ENCODE results near the gene IRF2.
"Not testable (repeated sequence)": the region's sequence is repeated elsewhere in the genome, so short reads cannot be mapped to it uniquely, and the experiment has no call there.

GRCh38 chr4:184342857-184343237 lies 131.5 kb downstream of the IRF2 start:
- not testable (repeated sequence) for TF ChIP-seq MAFK (IDR thresholded peaks at IDR 0.05; ENCODE audit: partially characterized antibody); CTCF (IDR thresholded peaks at IDR 0.05); KDM1A (IDR thresholded peaks at IDR 0.05; ENCODE audit: low read depth); CEBPB (IDR thresholded peaks at IDR 0.05); RAD21 (conservative IDR thresholded peaks at IDR 0.05 in 1 of 2, IDR thresholded peaks at IDR 0.05 in 1 of 2); BHLHE40 (IDR thresholded peaks at IDR 0.05; ENCODE audit: low read depth, low read length)
- TF ChIP-seq, protein P1, sequence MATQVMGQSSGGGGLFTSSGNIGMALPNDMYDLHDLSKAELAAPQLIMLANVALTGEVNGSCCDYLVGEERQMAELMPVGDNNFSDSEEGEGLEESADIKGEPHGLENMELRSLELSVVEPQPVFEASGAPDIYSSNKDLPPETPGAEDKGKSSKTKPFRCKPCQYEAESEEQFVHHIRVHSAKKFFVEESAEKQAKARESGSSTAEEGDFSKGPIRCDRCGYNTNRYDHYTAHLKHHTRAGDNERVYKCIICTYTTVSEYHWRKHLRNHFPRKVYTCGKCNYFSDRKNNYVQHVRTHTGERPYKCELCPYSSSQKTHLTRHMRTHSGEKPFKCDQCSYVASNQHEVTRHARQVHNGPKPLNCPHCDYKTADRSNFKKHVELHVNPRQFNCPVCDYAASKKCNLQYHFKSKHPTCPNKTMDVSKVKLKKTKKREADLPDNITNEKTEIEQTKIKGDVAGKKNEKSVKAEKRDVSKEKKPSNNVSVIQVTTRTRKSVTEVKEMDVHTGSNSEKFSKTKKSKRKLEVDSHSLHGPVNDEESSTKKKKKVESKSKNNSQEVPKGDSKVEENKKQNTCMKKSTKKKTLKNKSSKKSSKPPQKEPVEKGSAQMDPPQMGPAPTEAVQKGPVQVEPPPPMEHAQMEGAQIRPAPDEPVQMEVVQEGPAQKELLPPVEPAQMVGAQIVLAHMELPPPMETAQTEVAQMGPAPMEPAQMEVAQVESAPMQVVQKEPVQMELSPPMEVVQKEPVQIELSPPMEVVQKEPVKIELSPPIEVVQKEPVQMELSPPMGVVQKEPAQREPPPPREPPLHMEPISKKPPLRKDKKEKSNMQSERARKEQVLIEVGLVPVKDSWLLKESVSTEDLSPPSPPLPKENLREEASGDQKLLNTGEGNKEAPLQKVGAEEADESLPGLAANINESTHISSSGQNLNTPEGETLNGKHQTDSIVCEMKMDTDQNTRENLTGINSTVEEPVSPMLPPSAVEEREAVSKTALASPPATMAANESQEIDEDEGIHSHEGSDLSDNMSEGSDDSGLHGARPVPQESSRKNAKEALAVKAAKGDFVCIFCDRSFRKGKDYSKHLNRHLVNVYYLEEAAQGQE (IDR thresholded peaks at IDR 0.05), result not testable (repeated sequence)
